ENCODE data around the gene SCNN1A.
A peak's percentile ranks its signal among the peaks of the same experiment; 100 is the strongest.

SCNN1A gene

DNA sequence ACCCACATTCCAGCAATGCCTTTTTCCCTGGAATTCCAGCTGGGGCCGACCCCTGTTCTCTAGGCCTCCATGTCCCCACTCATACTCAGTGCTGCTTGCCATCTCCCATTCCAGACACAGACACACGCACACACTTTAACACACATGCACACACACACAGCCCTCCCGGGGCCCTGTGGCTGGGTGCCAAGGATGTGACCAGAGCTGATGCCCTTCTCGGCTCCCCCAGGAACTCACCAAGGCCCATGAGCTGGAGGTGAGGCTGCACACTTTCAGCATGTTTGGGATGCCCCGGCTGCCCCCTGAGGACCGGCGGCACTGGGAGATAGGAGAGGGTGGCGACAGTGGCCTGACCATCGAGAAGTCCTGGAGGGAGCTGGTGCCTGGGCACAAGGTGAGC lies 60.6 kb downstream of the SCNN1A start:
- in situ Hi-C loops (cut with HindIII; ENCODE audit: low sequenced_read_pairs): no loop called here
- TF ChIP-seq, protein P1, sequence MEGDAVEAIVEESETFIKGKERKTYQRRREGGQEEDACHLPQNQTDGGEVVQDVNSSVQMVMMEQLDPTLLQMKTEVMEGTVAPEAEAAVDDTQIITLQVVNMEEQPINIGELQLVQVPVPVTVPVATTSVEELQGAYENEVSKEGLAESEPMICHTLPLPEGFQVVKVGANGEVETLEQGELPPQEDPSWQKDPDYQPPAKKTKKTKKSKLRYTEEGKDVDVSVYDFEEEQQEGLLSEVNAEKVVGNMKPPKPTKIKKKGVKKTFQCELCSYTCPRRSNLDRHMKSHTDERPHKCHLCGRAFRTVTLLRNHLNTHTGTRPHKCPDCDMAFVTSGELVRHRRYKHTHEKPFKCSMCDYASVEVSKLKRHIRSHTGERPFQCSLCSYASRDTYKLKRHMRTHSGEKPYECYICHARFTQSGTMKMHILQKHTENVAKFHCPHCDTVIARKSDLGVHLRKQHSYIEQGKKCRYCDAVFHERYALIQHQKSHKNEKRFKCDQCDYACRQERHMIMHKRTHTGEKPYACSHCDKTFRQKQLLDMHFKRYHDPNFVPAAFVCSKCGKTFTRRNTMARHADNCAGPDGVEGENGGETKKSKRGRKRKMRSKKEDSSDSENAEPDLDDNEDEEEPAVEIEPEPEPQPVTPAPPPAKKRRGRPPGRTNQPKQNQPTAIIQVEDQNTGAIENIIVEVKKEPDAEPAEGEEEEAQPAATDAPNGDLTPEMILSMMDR (IDR thresholded peaks at IDR 0.05; ENCODE audit: low read depth, low read length, missing control alignments): no peak
- H3K4me3 ChIP-seq (ENCODE audit: low read depth, low read length): no peak overlapping the region
- DNase-seq (ENCODE audit: low read depth): no peak

DNA sequence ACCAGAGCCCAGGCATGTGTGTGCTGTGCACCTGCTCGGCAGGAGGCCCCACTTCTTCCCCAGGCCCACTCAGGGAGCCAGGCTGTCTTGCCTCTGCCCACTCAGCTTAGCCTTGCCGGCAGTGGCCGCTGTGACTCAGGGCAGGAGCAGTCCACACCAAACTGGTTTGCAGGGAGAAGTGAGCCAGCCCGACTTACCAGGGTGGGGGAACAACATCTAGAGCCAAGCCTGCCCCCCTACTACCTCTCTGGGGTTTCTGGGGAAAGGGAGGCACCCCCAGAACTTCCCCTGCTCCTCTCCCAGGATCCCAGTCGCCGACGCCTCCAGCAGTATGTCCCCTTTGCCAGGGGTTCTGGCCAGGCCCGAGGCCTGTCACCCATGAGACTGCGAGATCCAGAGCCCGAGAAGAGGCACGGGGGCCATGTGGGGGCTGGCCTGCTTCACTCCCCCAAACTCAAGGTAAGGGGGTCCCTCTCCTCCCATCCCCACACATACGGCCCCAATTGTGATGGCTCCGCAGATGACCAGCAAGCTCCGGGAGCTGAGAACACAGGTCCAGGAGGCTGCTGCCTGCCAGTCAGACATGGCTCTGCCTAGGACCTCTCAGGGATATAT lies 61.9 kb downstream of the SCNN1A start:
- TF ChIP-seq, protein P1 (IDR thresholded peaks at IDR 0.05; ENCODE audit: low read depth, low read length, missing control alignments): no peak
- no peak for DNase-seq (ENCODE audit: low read depth)
- H3K4me3 ChIP-seq (ENCODE audit: low read depth, low read length): no peak overlapping the region
- in situ Hi-C loops (cut with HindIII; ENCODE audit: low sequenced_read_pairs): no loop called here

DNA sequence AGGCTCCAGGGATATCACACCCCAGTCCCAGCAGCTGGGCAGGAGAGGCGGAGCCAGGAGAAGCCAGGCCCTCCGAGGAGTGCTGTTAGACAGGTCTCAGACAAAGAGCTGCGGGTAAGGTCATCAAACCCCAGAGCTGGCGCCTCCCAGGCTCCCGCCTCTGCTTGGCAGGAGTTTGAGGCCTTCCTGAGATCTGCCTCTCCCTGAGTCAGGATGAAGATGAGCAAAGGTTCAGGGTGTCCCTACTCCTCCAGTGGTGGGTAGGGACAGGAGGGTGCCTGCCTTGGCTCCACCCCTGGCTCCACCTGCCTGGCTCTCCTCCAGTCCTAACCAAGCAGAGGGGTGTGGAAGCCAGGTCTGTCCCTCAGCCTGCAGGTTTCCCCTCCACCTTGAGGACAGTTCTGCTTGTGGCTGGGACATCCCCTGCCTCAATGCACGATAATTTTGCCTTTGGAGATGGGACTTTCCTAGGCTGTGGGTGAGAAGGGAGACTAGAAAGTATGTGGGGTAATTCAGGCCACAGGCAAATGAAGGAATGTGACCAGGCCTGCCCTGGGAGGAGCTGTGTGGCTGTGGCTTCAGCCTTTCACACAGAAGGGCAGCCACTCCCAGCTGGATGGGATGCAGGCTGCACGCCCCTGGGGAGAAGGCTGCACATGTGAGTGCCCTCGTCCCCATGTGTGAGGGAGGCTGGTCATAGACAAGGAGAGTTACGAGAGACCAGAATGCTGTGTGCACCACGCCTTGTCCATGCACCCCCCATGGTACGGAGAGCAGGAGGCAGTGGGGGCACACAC lies 62.6 kb downstream of the SCNN1A start:
- DNase-seq (ENCODE audit: low read depth): no peak
- in situ Hi-C loops (cut with HindIII; ENCODE audit: low sequenced_read_pairs): no loop called here
- no peak overlapping the region for H3K4me3 ChIP-seq (ENCODE audit: low read depth, low read length)
- TF ChIP-seq, protein P1 (IDR thresholded peaks at IDR 0.05; ENCODE audit: low read depth, low read length, missing control alignments): no peak

DNA sequence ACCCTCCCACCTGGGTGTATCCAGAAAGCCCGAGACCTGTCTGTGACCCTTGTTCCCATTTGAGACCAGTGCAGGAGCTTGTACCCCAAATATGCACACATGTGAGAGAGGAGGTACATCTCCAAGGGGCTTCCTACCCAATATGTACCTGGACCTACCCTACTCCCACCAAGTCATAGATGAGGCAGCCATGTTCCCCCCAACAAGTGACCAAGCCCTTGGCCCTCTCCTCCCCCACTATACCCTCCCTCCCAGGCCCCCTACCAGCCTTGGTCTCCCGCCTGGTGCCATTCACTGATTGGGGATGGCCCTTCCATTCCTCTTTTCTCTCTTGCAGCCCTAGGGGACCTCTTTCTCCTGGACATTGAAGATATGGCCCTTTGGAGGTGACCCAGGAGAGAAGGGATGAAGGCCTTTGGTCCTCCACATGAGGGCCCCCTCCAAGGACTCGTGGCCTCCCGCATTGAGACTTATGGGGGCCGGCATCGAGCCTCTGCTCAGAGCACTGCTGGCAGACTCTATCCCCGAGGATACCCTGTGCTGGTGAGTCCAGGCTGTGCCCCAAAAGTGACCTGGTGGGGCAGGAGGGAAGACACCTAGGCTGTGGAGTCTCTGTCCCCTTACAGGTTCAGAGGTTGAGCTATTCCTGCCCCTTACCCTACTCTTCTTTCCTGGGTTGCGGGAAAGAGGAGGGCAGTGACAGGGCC lies 63.4 kb downstream of the SCNN1A start:
- TF ChIP-seq, protein P1 (IDR thresholded peaks at IDR 0.05; ENCODE audit: low read depth, low read length, missing control alignments): no peak
- in situ Hi-C loops (cut with HindIII; ENCODE audit: low sequenced_read_pairs): no loop called here
- DNase-seq (ENCODE audit: low read depth): no peak
- H3K4me3 ChIP-seq (ENCODE audit: low read depth, low read length): no peak overlapping the region

DNA sequence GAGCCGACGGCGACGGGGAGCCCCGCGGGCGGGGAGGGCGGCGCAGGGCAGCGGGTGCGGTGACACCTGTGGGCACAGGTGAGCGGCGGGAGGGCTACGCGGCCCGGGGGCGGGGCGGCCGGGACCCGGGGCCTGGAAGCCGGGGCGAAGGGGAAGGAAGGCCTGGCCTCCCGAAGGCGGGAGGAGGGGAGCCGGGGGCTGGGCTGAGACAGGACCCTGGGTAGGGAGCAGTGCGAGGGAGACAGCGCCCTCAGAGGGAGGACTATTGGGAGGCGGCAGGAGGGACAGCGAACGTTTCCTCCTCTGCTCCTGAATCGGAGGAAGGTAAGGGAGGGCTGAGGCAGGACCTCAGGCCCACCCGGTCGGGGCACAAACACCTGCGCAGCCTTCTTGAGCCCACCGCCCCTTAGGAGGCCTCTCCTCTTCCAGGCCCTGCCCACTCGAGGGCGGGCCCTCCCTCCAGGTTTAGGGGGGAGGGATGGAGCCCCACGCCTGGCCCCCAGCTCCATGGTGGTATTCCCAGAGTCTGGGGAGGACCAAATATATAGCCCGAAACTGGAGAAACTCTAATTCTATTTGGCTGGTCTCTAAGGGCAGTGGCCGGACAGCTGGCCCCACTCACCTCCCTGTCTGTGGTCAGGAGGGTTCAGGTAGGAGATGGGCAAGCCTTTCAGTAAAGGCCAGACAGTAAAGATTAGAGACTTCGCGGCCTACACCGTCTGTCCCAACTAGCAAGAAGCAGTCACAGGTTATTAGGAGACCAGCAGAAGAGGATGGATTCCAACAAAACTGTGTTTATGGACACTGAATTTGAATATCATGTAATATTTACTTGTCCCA lies 64.4 kb downstream of the SCNN1A start:
- peak overlapping the region; percentile 30 for H3K4me3 ChIP-seq (ENCODE audit: low read depth, low read length)
- TF ChIP-seq, protein P1 (IDR thresholded peaks at IDR 0.05; ENCODE audit: low read depth, low read length, missing control alignments): no peak
- no peak for DNase-seq (ENCODE audit: low read depth)
- in situ Hi-C loops (cut with HindIII; ENCODE audit: low sequenced_read_pairs): no loop called here

DNA sequence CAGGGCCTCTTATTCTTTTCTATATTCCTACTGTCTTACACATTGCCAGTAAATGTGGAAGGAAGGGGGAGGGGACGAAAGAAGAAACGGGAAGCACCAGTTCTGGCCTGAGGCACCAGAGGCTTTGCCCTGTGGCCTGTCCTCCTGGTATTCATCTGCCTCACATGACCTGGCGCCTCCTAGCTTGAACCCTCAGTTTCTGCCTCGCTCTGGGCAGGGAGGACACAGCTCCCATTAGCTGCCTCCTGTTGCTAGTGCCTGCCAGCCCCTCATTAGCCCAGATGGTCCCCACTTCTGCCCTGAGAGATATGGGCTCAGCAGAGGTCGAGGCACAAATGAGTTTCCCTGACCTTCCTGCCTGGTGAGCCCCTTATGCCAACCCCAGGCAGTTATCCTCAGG lies 67.8 kb downstream of the SCNN1A start:
- TF ChIP-seq, protein P1 (IDR thresholded peaks at IDR 0.05; ENCODE audit: low read depth, low read length, missing control alignments): no peak
- no peak overlapping the region for H3K4me3 ChIP-seq (ENCODE audit: low read depth, low read length)
- in situ Hi-C loops (cut with HindIII; ENCODE audit: low sequenced_read_pairs): no loop called here
- DNase-seq (ENCODE audit: low read depth): no peak

Data from astrocyte of the cerebellum (primary cell).